ENCODE results near the gene SDR9C7. TPM values are rescaled to one million over a fixed set of nuclear protein-coding genes. Genes with fewer than 3 reads are reported as not detected.
"Not testable (repeated sequence)": the region's sequence is repeated elsewhere in the genome, so short reads cannot be mapped to it uniquely, and the experiment has no call there.

SDR9C7 gene
- total and polyA plus RNA-seq, 7 experiments from 2014 or later = not detected

DNA sequence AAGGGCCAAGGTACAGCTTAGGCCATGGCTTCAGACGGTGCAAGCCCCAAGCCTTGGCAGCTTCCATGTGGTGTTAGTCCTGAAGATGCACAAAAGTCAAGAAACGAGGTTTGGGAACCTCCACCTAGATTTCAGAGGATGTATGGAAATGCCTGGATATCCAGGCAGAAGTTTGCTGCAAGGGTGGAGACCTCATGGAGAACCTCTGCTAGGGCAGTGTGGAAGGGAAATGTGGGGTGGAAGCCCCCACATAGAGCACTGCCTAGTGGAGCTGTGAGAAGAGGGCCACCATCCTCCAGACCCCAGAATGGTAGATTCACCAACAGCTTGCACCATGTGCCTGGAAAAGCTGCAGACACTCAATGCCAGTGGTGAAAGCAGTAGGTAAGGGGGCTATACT, 24.8 kb downstream of the SDR9C7 start:
- CTCF ChIA-PET; H3K4me3 ChIP-seq (ENCODE audit: low read length); H3K4me1 ChIP-seq (ENCODE audit: control insufficient read depth in 2 of 2, insufficient read depth in 2 of 2, low read length in 2 of 2); DNase-seq; H3K27ac Mint-ChIP-seq; H3K9me3 ChIP-seq (ENCODE audit: control insufficient read depth in 2 of 3, low read length in 3 of 3); H3K27me3 ChIP-seq (ENCODE audit: control insufficient read depth in 2 of 2, insufficient read depth in 2 of 2, low read length in 2 of 2); intact Hi-C loops (cut with micrococcal nuclease); H3K4me1 Mint-ChIP-seq; POLR2A ChIA-PET; H3K4me3 Mint-ChIP-seq; ATAC-seq; H3K36me3 ChIP-seq (ENCODE audit: control insufficient read depth in 2 of 3, insufficient read depth in 3 of 3, low read length in 3 of 3); H3K27ac ChIP-seq (ENCODE audit: low read depth, low read length): not testable (repeated sequence)
- Mint-ChIP-seq H3K36me3 (peaks cover 0 to 14% (median 7%) of the 10 kb centered on the region in 5 donors), H3K27me3 (peaks cover 9 to 27% (median 17%) of the 10 kb centered on the region in 5 donors), H3K9me3 (peaks cover 7 to 38% (median 18%) of the 10 kb centered on the region in 11 donors)

DNA sequence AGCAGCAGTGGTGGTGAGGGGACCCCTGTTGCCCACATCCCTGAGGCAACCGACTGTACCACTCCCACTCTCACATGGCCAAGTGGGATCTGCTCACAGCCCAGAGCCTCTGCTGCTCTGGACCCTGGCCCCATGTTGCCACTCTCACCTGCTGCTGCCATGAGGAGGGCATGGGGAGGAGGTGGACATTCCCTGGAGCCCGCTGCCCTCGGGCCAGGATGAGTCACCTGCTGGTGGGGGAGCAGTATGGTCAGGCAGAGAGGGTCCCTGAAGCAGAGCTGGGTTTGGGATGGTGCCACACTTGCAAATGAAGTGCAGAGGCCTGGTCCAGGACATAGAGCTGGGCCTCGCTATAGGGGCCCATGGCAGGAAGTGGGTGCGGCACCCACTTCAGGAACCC, 26.1 kb downstream of the SDR9C7 start:
- H3K27ac ChIP-seq (ENCODE audit: low read depth, low read length) = no peak overlapping the region
- H3K27ac Mint-ChIP-seq = no peak overlapping the region
- no peaks in the 10 kb centered on the region for H3K27me3 ChIP-seq (ENCODE audit: control insufficient read depth in 2 of 2, insufficient read depth in 2 of 2, low read length in 2 of 2)
- H3K36me3 ChIP-seq (ENCODE audit: control insufficient read depth in 2 of 3, insufficient read depth in 3 of 3, low read length in 3 of 3) = no peaks in the 10 kb centered on the region
- H3K4me1 ChIP-seq (ENCODE audit: control insufficient read depth in 2 of 2, insufficient read depth in 2 of 2, low read length in 2 of 2) = no peaks in the 10 kb centered on the region
- H3K27me3 Mint-ChIP-seq = peaks cover 9 to 27% (median 21%) of the 10 kb centered on the region in 5 donors
- H3K4me1 Mint-ChIP-seq = no peaks in the 10 kb centered on the region
- no peak overlapping the region for H3K4me3 ChIP-seq (ENCODE audit: low read length)
- peaks cover 0 to 14% (median 0%) of the 10 kb centered on the region in 3 experiments for H3K9me3 ChIP-seq (ENCODE audit: control insufficient read depth in 2 of 3, low read length in 3 of 3)
- ChIA-PET CTCF (no interaction called here), POLR2A (no interaction called here)
- intact Hi-C loops (cut with micrococcal nuclease) = no loop called here
- H3K9me3 Mint-ChIP-seq = peaks cover 7 to 48% (median 23%) of the 10 kb centered on the region in 11 donors
- no peak for DNase-seq
- no peak for ATAC-seq
- no peak overlapping the region for H3K4me3 Mint-ChIP-seq
- H3K36me3 Mint-ChIP-seq = peaks cover 0 to 19% (median 7%) of the 10 kb centered on the region in 5 donors

GRCh38 chr12:56905852-56906251, 28.4 kb downstream of the SDR9C7 start:
- Histone ChIP-seq H3K27ac (ENCODE audit: low read depth, low read length) (no peak overlapping the region), H3K36me3 (ENCODE audit: control insufficient read depth in 2 of 3, insufficient read depth in 3 of 3, low read length in 3 of 3) (no peaks in the 10 kb centered on the region), H3K9me3 (ENCODE audit: control insufficient read depth in 2 of 3, low read length in 3 of 3) (peaks cover 0 to 37% (median 2%) of the 10 kb centered on the region in 3 experiments), H3K4me3 (ENCODE audit: low read length) (no peak overlapping the region), H3K27me3 (ENCODE audit: control insufficient read depth in 2 of 2, insufficient read depth in 2 of 2, low read length in 2 of 2) (no peaks in the 10 kb centered on the region), H3K4me1 (ENCODE audit: control insufficient read depth in 2 of 2, insufficient read depth in 2 of 2, low read length in 2 of 2) (no peaks in the 10 kb centered on the region)
- Mint-ChIP-seq H3K27me3 (peaks cover 0 to 21% (median 8%) of the 10 kb centered on the region in 5 donors), H3K27ac (no peak overlapping the region), H3K9me3 (peaks cover 10 to 65% (median 32%) of the 10 kb centered on the region in 11 donors), H3K4me3 (no peak overlapping the region), H3K36me3 (peaks cover 0 to 22% (median 7%) of the 10 kb centered on the region in 5 donors), H3K4me1 (no peaks in the 10 kb centered on the region)
- CTCF ChIA-PET = no interaction called here
- POLR2A ChIA-PET = interaction anchor here (1.3 kb wide), 1 partner anchor 11 kb away, joined by 4 read pairs; no protein-coding TSS in a partner anchor
- no peak for ATAC-seq
- intact Hi-C loops (cut with micrococcal nuclease) = no loop called here
- no peak for DNase-seq

DNA sequence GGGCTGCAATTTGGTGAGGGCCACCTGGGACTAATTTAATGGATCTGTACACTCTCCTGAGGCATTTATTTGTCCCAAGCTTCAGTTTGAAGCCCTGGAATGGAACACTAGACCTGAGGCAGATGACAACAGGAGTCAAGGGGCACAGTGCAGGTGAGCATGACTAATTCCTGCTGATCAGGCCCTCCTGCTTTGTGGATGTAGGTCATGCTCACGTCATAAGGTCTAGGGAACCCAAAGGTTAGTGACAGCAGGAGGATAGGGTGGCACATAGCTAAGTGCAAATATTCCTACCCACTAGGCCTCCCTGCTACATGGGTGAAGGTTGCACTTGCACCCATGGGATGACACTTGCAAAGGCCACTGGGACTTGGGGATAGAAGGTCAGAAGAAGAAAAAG, 30.8 kb downstream of the SDR9C7 start:
- no peak overlapping the region for H3K4me3 Mint-ChIP-seq
- H3K27ac ChIP-seq (ENCODE audit: low read depth, low read length) = no peak overlapping the region
- H3K27ac Mint-ChIP-seq = no peak overlapping the region
- no peaks in the 10 kb centered on the region for H3K4me1 Mint-ChIP-seq
- no peak for ATAC-seq
- no peaks in the 10 kb centered on the region for H3K27me3 ChIP-seq (ENCODE audit: control insufficient read depth in 2 of 2, insufficient read depth in 2 of 2, low read length in 2 of 2)
- H3K4me3 ChIP-seq (ENCODE audit: low read length) = no peak overlapping the region
- no peaks in the 10 kb centered on the region for H3K4me1 ChIP-seq (ENCODE audit: control insufficient read depth in 2 of 2, insufficient read depth in 2 of 2, low read length in 2 of 2)
- H3K36me3 Mint-ChIP-seq = peaks cover 0 to 27% (median 11%) of the 10 kb centered on the region in 5 donors
- H3K9me3 Mint-ChIP-seq = peaks cover 5 to 67% (median 30%) of the 10 kb centered on the region in 11 donors
- ChIA-PET POLR2A (no interaction called here), CTCF (no interaction called here)
- H3K9me3 ChIP-seq (ENCODE audit: control insufficient read depth in 2 of 3, low read length in 3 of 3) = peaks cover 0 to 42% (median 8%) of the 10 kb centered on the region in 3 experiments
- H3K36me3 ChIP-seq (ENCODE audit: control insufficient read depth in 2 of 3, insufficient read depth in 3 of 3, low read length in 3 of 3) = no peaks in the 10 kb centered on the region
- H3K27me3 Mint-ChIP-seq = peaks cover 0 to 13% (median 5%) of the 10 kb centered on the region in 5 donors
- no peak for DNase-seq
- intact Hi-C loops (cut with micrococcal nuclease) = no loop called here

- H3K4me3 Mint-ChIP-seq; CTCF ChIA-PET; H3K27ac Mint-ChIP-seq; DNase-seq; H3K27ac ChIP-seq (ENCODE audit: low read depth, low read length); H3K36me3 ChIP-seq (ENCODE audit: control insufficient read depth in 2 of 3, insufficient read depth in 3 of 3, low read length in 3 of 3); intact Hi-C loops (cut with micrococcal nuclease); H3K27me3 ChIP-seq (ENCODE audit: control insufficient read depth in 2 of 2, insufficient read depth in 2 of 2, low read length in 2 of 2); ATAC-seq; H3K4me1 ChIP-seq (ENCODE audit: control insufficient read depth in 2 of 2, insufficient read depth in 2 of 2, low read length in 2 of 2); H3K4me3 ChIP-seq (ENCODE audit: low read length); H3K4me1 Mint-ChIP-seq; POLR2A ChIA-PET: not testable (repeated sequence)
- H3K27me3 Mint-ChIP-seq = peaks cover 0 to 17% (median 9%) of the 10 kb centered on the region in 5 donors
- H3K9me3 ChIP-seq (ENCODE audit: control insufficient read depth in 2 of 3, low read length in 3 of 3) = peaks cover 0 to 42% (median 8%) of the 10 kb centered on the region in 3 experiments
- peaks cover 0 to 28% (median 11%) of the 10 kb centered on the region in 5 donors for H3K36me3 Mint-ChIP-seq
- H3K9me3 Mint-ChIP-seq = peaks cover 8 to 66% (median 30%) of the 10 kb centered on the region in 11 donors
Observed at GRCh38 chr12:56901313-56901712, 32.9 kb downstream of the SDR9C7 start.

- CTCF ChIA-PET = no interaction called here
- ATAC-seq (no peak), DNase-seq (no peak)
- Mint-ChIP-seq H3K27me3 (peaks cover 0 to 22% (median 9%) of the 10 kb centered on the region in 5 donors), H3K4me3 (no peak overlapping the region), H3K27ac (no peak overlapping the region), H3K9me3 (peaks cover 10 to 66% (median 30%) of the 10 kb centered on the region in 11 donors), H3K4me1 (no peaks in the 10 kb centered on the region), H3K36me3 (peaks cover 0 to 28% (median 11%) of the 10 kb centered on the region in 5 donors)
- Histone ChIP-seq H3K4me3 (ENCODE audit: low read length) (no peak overlapping the region), H3K9me3 (ENCODE audit: control insufficient read depth in 2 of 3, low read length in 3 of 3) (peaks cover 0 to 42% (median 8%) of the 10 kb centered on the region in 3 experiments), H3K4me1 (ENCODE audit: control insufficient read depth in 2 of 2, insufficient read depth in 2 of 2, low read length in 2 of 2) (no peaks in the 10 kb centered on the region), H3K27ac (ENCODE audit: low read depth, low read length) (no peak overlapping the region), H3K36me3 (ENCODE audit: control insufficient read depth in 2 of 3, insufficient read depth in 3 of 3, low read length in 3 of 3) (no peaks in the 10 kb centered on the region), H3K27me3 (ENCODE audit: control insufficient read depth in 2 of 2, insufficient read depth in 2 of 2, low read length in 2 of 2) (no peaks in the 10 kb centered on the region)
- intact Hi-C loops (cut with micrococcal nuclease) = no loop called here
- POLR2A ChIA-PET = no interaction called here
Observed at GRCh38 chr12:56900583-56900982, 33.6 kb downstream of the SDR9C7 start.

- ATAC-seq (no peak), DNase-seq (no peak)
- Mint-ChIP-seq H3K4me3 (no peak overlapping the region), H3K27ac (no peak overlapping the region), H3K9me3 (peaks cover 10 to 56% (median 23%) of the 10 kb centered on the region in 11 donors), H3K27me3 (peaks cover 0 to 22% (median 9%) of the 10 kb centered on the region in 5 donors), H3K4me1 (no peaks in the 10 kb centered on the region), H3K36me3 (peaks cover 0 to 25% (median 11%) of the 10 kb centered on the region in 5 donors)
- H3K9me3 ChIP-seq (ENCODE audit: control insufficient read depth in 2 of 3, low read length in 3 of 3) = peaks cover 0 to 38% (median 8%) of the 10 kb centered on the region in 3 experiments
- CTCF ChIA-PET = interaction anchor here (0.6 kb wide), 1 partner anchor 18 kb away, joined by 3 read pairs; no protein-coding TSS in a partner anchor
- intact Hi-C loops (cut with micrococcal nuclease) = no loop called here
- H3K36me3 ChIP-seq (ENCODE audit: control insufficient read depth in 2 of 3, insufficient read depth in 3 of 3, low read length in 3 of 3) = no peaks in the 10 kb centered on the region
- no peaks in the 10 kb centered on the region for H3K4me1 ChIP-seq (ENCODE audit: control insufficient read depth in 2 of 2, insufficient read depth in 2 of 2, low read length in 2 of 2)
- POLR2A ChIA-PET = no interaction called here
- H3K27ac ChIP-seq (ENCODE audit: low read depth, low read length) = no peak overlapping the region
- H3K27me3 ChIP-seq (ENCODE audit: control insufficient read depth in 2 of 2, insufficient read depth in 2 of 2, low read length in 2 of 2) = no peaks in the 10 kb centered on the region
- no peak overlapping the region for H3K4me3 ChIP-seq (ENCODE audit: low read length)
Observed at GRCh38 chr12:56898938-56899337, 35.3 kb downstream of the SDR9C7 start.
